ENCODE measurements around the gene SUCLA2. TPM values are rescaled to one million over a fixed set of nuclear protein-coding genes. Genes with fewer than 3 reads are reported as not detected.
A peak's percentile ranks its signal among the peaks of the same experiment; 100 is the strongest.

Gene SUCLA2
- total RNA-seq, 1 donor from 2014 or later, result 160 TPM

- H3K9me3 ChIP-seq (replicated peaks), result no peaks in the 10 kb centered on the region
- no peak overlapping the region for H3K27ac ChIP-seq (replicated peaks)
- DNase-seq, result no peak
- H3K4me1 ChIP-seq, result peaks cover 24% of the 10 kb centered on the region
- H3K4me3 ChIP-seq, result no peak overlapping the region
- H3K27me3 ChIP-seq (ENCODE audit: low read depth), result no peaks in the 10 kb centered on the region
- H3K36me3 ChIP-seq, result peaks cover 54% of the 10 kb centered on the region
- intact Hi-C loops (cut with micrococcal nuclease), result no loop called here
- TF ChIP-seq CTCF (IDR thresholded peaks at IDR 0.05; ENCODE audit: borderline replicate concordance), result no peak
These were observed 9.2 kb downstream of the SUCLA2 start for GRCh38 chr13:47991859-47992258.

GRCh38 chr13:47990920-47991466 lies 10.1 kb downstream of the SUCLA2 start:
- intact Hi-C loops (cut with micrococcal nuclease), result no loop called here
- DNase-seq, result no peak
- Histone ChIP-seq H3K27me3 (ENCODE audit: low read depth) (no peaks in the 10 kb centered on the region), H3K9me3 (replicated peaks) (no peaks in the 10 kb centered on the region), H3K36me3 (peaks cover 60% of the 10 kb centered on the region), H3K4me3 (no peak overlapping the region), H3K27ac (replicated peaks) (peak overlapping the region; percentile 52), H3K4me1 (peaks cover 20% of the 10 kb centered on the region)
- no peak for TF ChIP-seq CTCF (IDR thresholded peaks at IDR 0.05; ENCODE audit: borderline replicate concordance)

- TF ChIP-seq CTCF (IDR thresholded peaks at IDR 0.05; ENCODE audit: borderline replicate concordance), result no peak
- H3K27me3 ChIP-seq (ENCODE audit: low read depth), result no peaks in the 10 kb centered on the region
- DNase-seq, result no peak
- H3K4me3 ChIP-seq, result no peak overlapping the region
- H3K27ac ChIP-seq (replicated peaks), result peak overlapping the region; percentile 52
- intact Hi-C loops (cut with micrococcal nuclease), result no loop called here
- H3K4me1 ChIP-seq, result peaks cover 20% of the 10 kb centered on the region
- peaks cover 60% of the 10 kb centered on the region for H3K36me3 ChIP-seq
- H3K9me3 ChIP-seq (replicated peaks), result no peaks in the 10 kb centered on the region
These were observed 10.6 kb downstream of the SUCLA2 start for GRCh38 chr13:47990427-47990826.

- Histone ChIP-seq H3K4me1 (no peaks in the 10 kb centered on the region), H3K27me3 (ENCODE audit: low read depth) (no peaks in the 10 kb centered on the region), H3K27ac (replicated peaks) (no peak overlapping the region), H3K4me3 (no peak overlapping the region), H3K9me3 (replicated peaks) (peaks cover 3% of the 10 kb centered on the region), H3K36me3 (peaks cover 61% of the 10 kb centered on the region)
- intact Hi-C loops (cut with micrococcal nuclease), result no loop called here
- no peak for DNase-seq
- no peak for TF ChIP-seq CTCF (IDR thresholded peaks at IDR 0.05; ENCODE audit: borderline replicate concordance)
These were observed 18.0 kb downstream of the SUCLA2 start for GRCh38 chr13:47983070-47983469.

GRCh38 chr13:47976325-47976724 lies 24.7 kb downstream of the SUCLA2 start:
- H3K36me3 ChIP-seq, result peaks cover 65% of the 10 kb centered on the region
- no peak overlapping the region for H3K4me3 ChIP-seq
- intact Hi-C loops (cut with micrococcal nuclease), result no loop called here
- no peak for DNase-seq
- no peaks in the 10 kb centered on the region for H3K27me3 ChIP-seq (ENCODE audit: low read depth)
- peaks cover 7% of the 10 kb centered on the region for H3K4me1 ChIP-seq
- no peak for TF ChIP-seq CTCF (IDR thresholded peaks at IDR 0.05; ENCODE audit: borderline replicate concordance)
- H3K9me3 ChIP-seq (replicated peaks), result peaks cover 16% of the 10 kb centered on the region
- H3K27ac ChIP-seq (replicated peaks), result no peak overlapping the region

All from left ventricle myocardium inferior (tissue), 1 donor.